ENCODE data around the gene SERP2. TPM values are rescaled to one million over a fixed set of nuclear protein-coding genes. Genes with fewer than 3 reads are reported as not detected.

The SERP2 gene
- total RNA-seq, 1 donor from 2014 or later: 6.3 TPM

- H3K36me3 Mint-ChIP-seq (ENCODE audit: insufficient read depth): peaks cover 2% of the 10 kb centered on the region
- peak overlapping the region; percentile 15 for H3K27ac Mint-ChIP-seq
- TF ChIP-seq, protein P1, sequence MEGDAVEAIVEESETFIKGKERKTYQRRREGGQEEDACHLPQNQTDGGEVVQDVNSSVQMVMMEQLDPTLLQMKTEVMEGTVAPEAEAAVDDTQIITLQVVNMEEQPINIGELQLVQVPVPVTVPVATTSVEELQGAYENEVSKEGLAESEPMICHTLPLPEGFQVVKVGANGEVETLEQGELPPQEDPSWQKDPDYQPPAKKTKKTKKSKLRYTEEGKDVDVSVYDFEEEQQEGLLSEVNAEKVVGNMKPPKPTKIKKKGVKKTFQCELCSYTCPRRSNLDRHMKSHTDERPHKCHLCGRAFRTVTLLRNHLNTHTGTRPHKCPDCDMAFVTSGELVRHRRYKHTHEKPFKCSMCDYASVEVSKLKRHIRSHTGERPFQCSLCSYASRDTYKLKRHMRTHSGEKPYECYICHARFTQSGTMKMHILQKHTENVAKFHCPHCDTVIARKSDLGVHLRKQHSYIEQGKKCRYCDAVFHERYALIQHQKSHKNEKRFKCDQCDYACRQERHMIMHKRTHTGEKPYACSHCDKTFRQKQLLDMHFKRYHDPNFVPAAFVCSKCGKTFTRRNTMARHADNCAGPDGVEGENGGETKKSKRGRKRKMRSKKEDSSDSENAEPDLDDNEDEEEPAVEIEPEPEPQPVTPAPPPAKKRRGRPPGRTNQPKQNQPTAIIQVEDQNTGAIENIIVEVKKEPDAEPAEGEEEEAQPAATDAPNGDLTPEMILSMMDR (IDR thresholded peaks at IDR 0.05; ENCODE audit: unreplicated experiment): no peak
- peaks cover 25% of the 10 kb centered on the region for H3K4me1 Mint-ChIP-seq (ENCODE audit: low read depth)
- no peak for DNase-seq (ENCODE audit: low spot score, unreplicated experiment)
- H3K4me3 Mint-ChIP-seq (ENCODE audit: low read depth): no peak overlapping the region
- H3K9me3 Mint-ChIP-seq (ENCODE audit: low read depth): no peaks in the 10 kb centered on the region
- H3K27me3 Mint-ChIP-seq: peaks cover 9% of the 10 kb centered on the region
These were observed 19.8 kb downstream of the SERP2 start for GRCh38 chr13:44393391-44393790.

- Mint-ChIP-seq H3K4me3 (ENCODE audit: low read depth) (no peak overlapping the region), H3K4me1 (ENCODE audit: low read depth) (peaks cover 21% of the 10 kb centered on the region)
These were observed 21.0 kb downstream of the SERP2 start for GRCh38 chr13:44394658-44395057.

DNA sequence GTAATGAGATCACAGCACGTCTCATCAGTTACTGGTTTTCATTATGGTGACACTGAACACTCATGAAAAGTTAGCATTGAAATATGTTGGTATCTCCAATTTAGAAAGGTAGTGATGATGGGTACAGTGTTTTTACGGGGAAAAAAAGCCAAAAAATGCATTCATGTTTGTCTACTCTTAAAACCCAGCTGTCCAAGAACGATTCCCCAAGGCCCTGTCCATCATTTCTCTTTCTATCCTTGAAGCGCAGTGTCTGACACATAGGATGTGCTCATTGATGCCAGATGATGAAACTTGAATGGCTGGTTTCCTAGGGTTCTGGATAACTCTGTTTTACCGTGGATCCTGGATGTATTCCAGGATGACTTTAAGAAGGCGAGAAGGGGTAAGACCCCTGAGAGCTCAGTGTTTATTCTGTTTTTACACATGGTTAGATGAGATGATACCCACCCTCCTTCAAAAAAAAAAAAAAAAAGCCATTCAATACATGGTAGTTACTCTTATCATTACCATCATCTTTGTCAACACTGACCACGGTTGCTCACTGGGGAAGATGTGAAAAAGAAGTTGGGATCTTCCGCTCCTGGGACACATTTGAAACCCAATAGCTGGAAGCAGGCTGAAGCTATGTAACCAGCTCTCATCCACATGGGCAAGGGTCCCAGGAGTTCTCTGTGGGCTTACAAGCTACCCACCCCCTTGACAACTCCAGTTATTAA, 22.5 kb downstream of the SERP2 start:
- H3K9me3 Mint-ChIP-seq (ENCODE audit: low read depth): no peaks in the 10 kb centered on the region
- no peak for DNase-seq (ENCODE audit: low spot score, unreplicated experiment)
- peaks cover 21% of the 10 kb centered on the region for H3K4me1 Mint-ChIP-seq (ENCODE audit: low read depth)
- TF ChIP-seq, protein P1 (IDR thresholded peaks at IDR 0.05; ENCODE audit: unreplicated experiment): no peak
- peaks cover 15% of the 10 kb centered on the region for H3K27me3 Mint-ChIP-seq
- no peak overlapping the region for H3K4me3 Mint-ChIP-seq (ENCODE audit: low read depth)
- H3K36me3 Mint-ChIP-seq (ENCODE audit: insufficient read depth): peaks cover 2% of the 10 kb centered on the region
- H3K27ac Mint-ChIP-seq: peak overlapping the region; percentile 92

More at GRCh38 chr13:44394658-44395057, 21.0 kb downstream of the SERP2 start:
- TF ChIP-seq, protein P1 (IDR thresholded peaks at IDR 0.05; ENCODE audit: unreplicated experiment): no peak
- Mint-ChIP-seq H3K27me3 (peaks cover 15% of the 10 kb centered on the region), H3K27ac (no peak overlapping the region), H3K36me3 (ENCODE audit: insufficient read depth) (peaks cover 2% of the 10 kb centered on the region), H3K9me3 (ENCODE audit: low read depth) (no peaks in the 10 kb centered on the region)
- no peak for DNase-seq (ENCODE audit: low spot score, unreplicated experiment)

GRCh38 chr13:44396701-44397580, 23.3 kb downstream of the SERP2 start:
- DNase-seq (ENCODE audit: low spot score, unreplicated experiment): no peak
- Mint-ChIP-seq H3K36me3 (ENCODE audit: insufficient read depth) (no peaks in the 10 kb centered on the region), H3K9me3 (ENCODE audit: low read depth) (no peaks in the 10 kb centered on the region), H3K27me3 (peaks cover 15% of the 10 kb centered on the region), H3K4me3 (ENCODE audit: low read depth) (no peak overlapping the region), H3K27ac (peak overlapping the region; percentile 92), H3K4me1 (ENCODE audit: low read depth) (peaks cover 24% of the 10 kb centered on the region)
- TF ChIP-seq, protein P1 (IDR thresholded peaks at IDR 0.05; ENCODE audit: unreplicated experiment): no peak

GRCh38 chr13:44397766-44398223, 24.2 kb downstream of the SERP2 start:
- no peaks in the 10 kb centered on the region for H3K9me3 Mint-ChIP-seq (ENCODE audit: low read depth)
- peaks cover 31% of the 10 kb centered on the region for H3K4me1 Mint-ChIP-seq (ENCODE audit: low read depth)
- H3K27me3 Mint-ChIP-seq: peaks cover 9% of the 10 kb centered on the region
- TF ChIP-seq, protein P1 (IDR thresholded peaks at IDR 0.05; ENCODE audit: unreplicated experiment): no peak
- no peak for DNase-seq (ENCODE audit: low spot score, unreplicated experiment)
- H3K27ac Mint-ChIP-seq: peak overlapping the region; percentile 75
- H3K36me3 Mint-ChIP-seq (ENCODE audit: insufficient read depth): no peaks in the 10 kb centered on the region
- no peak overlapping the region for H3K4me3 Mint-ChIP-seq (ENCODE audit: low read depth)

All from progenitor cell of endocrine pancreas (in vitro differentiated cells).